Testis (tissue), 2 donors: ENCODE results near the gene LRIG1.

Experiments used
- CTCF ChIP-seq, 3 experiments: fragments of 450-650 bp in 2 of 3; fragments of 200-600 bp in 1 of 3; sonication (generic) in 1 of 3; IDR thresholded peaks; one replicate each; pipeline ENCODE4 v1.5.1; 2016 to 2019; ENCODE audit warnings: antibody characterized with exemption in 3 of 3, mild to moderate bottlenecking in 2 of 3, moderate library complexity in 1 of 3
- POLR2A ChIP-seq: fragments of 450-650 bp; IDR thresholded peaks from one replicate; pipeline ENCODE4 v1.6.1; 2017; ENCODE audit warnings: antibody characterized with exemption, mild to moderate bottlenecking, moderate library complexity

GRCh38 chr3:66406831-66407610 is 93.8 kb downstream of the LRIG1 start:
- TF ChIP-seq CTCF (IDR thresholded peaks at IDR 0.05), result no peak
- no peak for TF ChIP-seq POLR2A
